ENCODE data around the gene SPSB2. TPM values are rescaled to one million over a fixed set of nuclear protein-coding genes. Genes with fewer than 3 reads are reported as not detected.

Gene SPSB2
- total RNA-seq, 1 experiment from 2014 or later = 9.2 TPM

GRCh38 chr12:6822426-6823135 lies 50.5 kb downstream of the SPSB2 start:
- Histone ChIP-seq H3K9me3 (ENCODE audit: low read length) (no peaks in the 10 kb centered on the region), H3K27me3 (ENCODE audit: low read length) (no peaks in the 10 kb centered on the region), H3K4me3 (ENCODE audit: low read length) (no peak overlapping the region), H3K79me2 (ENCODE audit: low read length) (no peaks in the 10 kb centered on the region), H3K4me2 (ENCODE audit: low read length) (no peak overlapping the region), H2AFZ (ENCODE audit: low read length) (no peak overlapping the region), H3K27ac (ENCODE audit: low read length) (no peak overlapping the region), H3K9me2 (replicated peaks; ENCODE audit: low read length) (no peaks in the 10 kb centered on the region), H3K9ac (ENCODE audit: low read length) (no peak overlapping the region), H3F3A (ENCODE audit: low read length, unreplicated experiment) (no peaks in the 10 kb centered on the region), H3K4me1 (ENCODE audit: insufficient read depth, low read length) (peaks cover 5% of the 10 kb centered on the region; the same call in 1 of the 2 replicates), H3K36me3 (ENCODE audit: low read depth, low read length) (no peaks in the 10 kb centered on the region), H4K20me1 (ENCODE audit: low read length) (no peaks in the 10 kb centered on the region)
- POLR2A ChIA-PET (ENCODE audit: unreplicated experiment) = no interaction called here
- ATAC-seq = no peak
- no peak for TF ChIP-seq EZH2phosphoT487 (IDR thresholded peaks at IDR 0.05; ENCODE audit: borderline replicate concordance, low read length)
- no peak for TF ChIP-seq CTCF (conservative IDR thresholded peaks at IDR 0.05; ENCODE audit: low read depth, low read length)
- no TSS peak for BruUV-seq (replicated peaks)
- no peak for DNase-seq
- CTCF ChIA-PET = no interaction called here
- intact Hi-C loops (cut with micrococcal nuclease) = no loop called here

GRCh38 chr12:6821591-6822425 lies 51.3 kb downstream of the SPSB2 start, which contains the start of gene GPR162:
Gene GPR162, plus strand, starts transcription at chr12:6821821. Its CDS starts 2,078 bp downstream, at chr12:6823899.
- intact Hi-C loops (cut with micrococcal nuclease) = no loop called here
- H3K4me1 ChIP-seq (ENCODE audit: insufficient read depth, low read length) = no peaks in the 10 kb centered on the region
- no peak within 1 kb of the TSS for H3K4me2 ChIP-seq (ENCODE audit: low read length)
- H3K79me2 ChIP-seq (ENCODE audit: low read length) = no peaks in the 10 kb centered on the region
- no peaks in the 10 kb centered on the region for H3F3A ChIP-seq (ENCODE audit: low read length, unreplicated experiment)
- H4K20me1 ChIP-seq (ENCODE audit: low read length) = no peaks in the 10 kb centered on the region
- no peaks in the 10 kb centered on the region for H3K36me3 ChIP-seq (ENCODE audit: low read depth, low read length)
- H3K27me3 ChIP-seq (ENCODE audit: low read length) = no peaks in the 10 kb centered on the region
- no peak within 1 kb of the TSS for H3K27ac ChIP-seq (ENCODE audit: low read length)
- DNase-seq = no peak
- BruUV-seq (replicated peaks) = no TSS peak
- no peak for TF ChIP-seq EZH2 (IDR thresholded peaks at IDR 0.05; ENCODE audit: low read length, unreplicated experiment)
- TF ChIP-seq EZH2phosphoT487 (IDR thresholded peaks at IDR 0.05; ENCODE audit: borderline replicate concordance, low read length) = no peak
- TF ChIP-seq CTCF (conservative IDR thresholded peaks at IDR 0.05; ENCODE audit: low read depth, low read length) = no peak
- H3K9me3 ChIP-seq (ENCODE audit: low read length) = no peaks in the 10 kb centered on the region
- no peak for ATAC-seq
- H3K4me3 ChIP-seq (ENCODE audit: low read length) = no peak within 1 kb of the TSS
- H2AFZ ChIP-seq (ENCODE audit: low read length) = no peak within 1 kb of the TSS
- H3K9ac ChIP-seq (ENCODE audit: low read length) = no peak within 1 kb of the TSS
- CTCF ChIA-PET = no interaction called here
- POLR2A ChIA-PET (ENCODE audit: unreplicated experiment) = no interaction called here
- no peaks in the 10 kb centered on the region for H3K9me2 ChIP-seq (replicated peaks; ENCODE audit: low read length)

Other genes starting within 250 kb of the SPSB2 start
- gene LPAR5, start 237.3 kb downstream of the SPSB2 start, total RNA-seq (2014; rRNA removed) = 2.3 and 4.3 TPM in 2 replicates
- gene ACRBP, start 225.9 kb downstream of the SPSB2 start, total RNA-seq (2014; rRNA removed) = 0.77 TPM in 1 of 2 replicates, not detected in the other
- 17.0 and 23.8 TPM in 2 replicates for gene ING4, start 210.2 kb downstream of the SPSB2 start, total RNA-seq (2014; rRNA removed)
- 19.6 and 22.3 TPM in 2 replicates for gene ZNF384, start 183.9 kb downstream of the SPSB2 start, total RNA-seq (2014; rRNA removed)
- not detected in 2 replicates for gene PIANP, start 172.5 kb downstream of the SPSB2 start, total RNA-seq (2014; rRNA removed)
- gene COPS7A, start 149.3 kb downstream of the SPSB2 start, total RNA-seq (2014; rRNA removed) = 82.3 and 86.9 TPM in 2 replicates
- gene MLF2, start 120.2 kb downstream of the SPSB2 start, total RNA-seq (2014; rRNA removed) = 222 and 248 TPM in 2 replicates
- gene PTMS, start 106.9 kb downstream of the SPSB2 start, total RNA-seq (2014; rRNA removed) = 46.4 and 84.7 TPM in 2 replicates
- 0.40 and 0.58 TPM in 2 replicates for gene LAG3, start 100.8 kb downstream of the SPSB2 start, total RNA-seq (2014; rRNA removed)
- gene CD4, start 83.8 kb downstream of the SPSB2 start, total RNA-seq (2014; rRNA removed) = 0.23 TPM in 1 of 2 replicates, not detected in the other
- not detected in 2 replicates for gene GPR162, start 51.5 kb downstream of the SPSB2 start, total RNA-seq (2014; rRNA removed)
- gene P3H3, start 44.9 kb downstream of the SPSB2 start, total RNA-seq (2014; rRNA removed) = 9.3 and 24.4 TPM in 2 replicates
- 1.8 TPM in 1 of 2 replicates, not detected in the other for gene GNB3, start 32.4 kb downstream of the SPSB2 start, total RNA-seq (2014; rRNA removed)
- gene CDCA3, start 22.0 kb downstream of the SPSB2 start, total RNA-seq (2014; rRNA removed) = 52.1 and 92.0 TPM in 2 replicates
- gene USP5, start 21.2 kb downstream of the SPSB2 start, total RNA-seq (2014; rRNA removed) = 107 and 113 TPM in 2 replicates
- 1,259 and 1,708 TPM in 2 replicates for gene TPI1, start 5.8 kb downstream of the SPSB2 start, total RNA-seq (2014; rRNA removed)
- gene LRRC23, start 31.5 kb upstream of the SPSB2 start, total RNA-seq (2014; rRNA removed) = 5.1 and 13.6 TPM in 2 replicates
- gene ENO2, start 41.3 kb upstream of the SPSB2 start, total RNA-seq (2014; rRNA removed) = 30.2 and 35.2 TPM in 2 replicates
- gene ATN1, start 54.7 kb upstream of the SPSB2 start, total RNA-seq (2014; rRNA removed) = 11.6 and 41.5 TPM in 2 replicates
- not detected in 2 replicates for gene RNU7-1, start 70.5 kb upstream of the SPSB2 start, total RNA-seq (2014; rRNA removed)
- 125 and 130 TPM in 2 replicates for gene C12orf57, start 70.7 kb upstream of the SPSB2 start, total RNA-seq (2014; rRNA removed)
- gene PTPN6, start 78.1 kb upstream of the SPSB2 start, total RNA-seq (2014; rRNA removed) = 22.5 and 28.4 TPM in 2 replicates
- gene PHB2, start 97.4 kb upstream of the SPSB2 start, total RNA-seq (2014; rRNA removed) = 353 and 376 TPM in 2 replicates
- 40.7 and 44.3 TPM in 2 replicates for gene EMG1, start 97.6 kb upstream of the SPSB2 start, total RNA-seq (2014; rRNA removed)
- gene LPCAT3, start 145.2 kb upstream of the SPSB2 start, total RNA-seq (2014; rRNA removed) = 16.3 and 21.5 TPM in 2 replicates
- gene C1S, start 187.4 kb upstream of the SPSB2 start, total RNA-seq (2014; rRNA removed) = 2.1 and 2.9 TPM in 2 replicates
- gene C1R, start 219.1 kb upstream of the SPSB2 start, total RNA-seq (2014; rRNA removed) = 4.4 and 9.6 TPM in 2 replicates
- gene C1RL, start 235.9 kb upstream of the SPSB2 start, total RNA-seq (2014; rRNA removed) = 8.2 and 8.9 TPM in 2 replicates

Measured in PC-3 (cell line).